ENCODE measurements around the gene KLLN. TPM values are rescaled to one million over a fixed set of nuclear protein-coding genes. Genes with fewer than 3 reads are reported as not detected.
"Not testable (repeated sequence)": the region's sequence is repeated elsewhere in the genome, so short reads cannot be mapped to it uniquely, and the experiment has no call there.

The KLLN gene, protein sequence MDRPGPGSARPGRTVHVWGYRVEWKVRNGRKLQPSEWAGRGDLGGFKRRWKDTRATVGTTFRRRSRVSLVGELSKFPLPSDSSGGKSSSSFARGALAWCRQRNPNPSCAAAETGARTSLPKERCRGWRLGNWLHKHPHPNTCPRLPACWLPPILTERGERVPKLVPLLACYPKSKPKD
- total RNA-seq (under 1 TPM; 0.14 to 0.36 (median 0.30) TPM), polyA plus RNA-seq (under 1 TPM; 0.60 to 0.92 (median 0.76) TPM)

DNA sequence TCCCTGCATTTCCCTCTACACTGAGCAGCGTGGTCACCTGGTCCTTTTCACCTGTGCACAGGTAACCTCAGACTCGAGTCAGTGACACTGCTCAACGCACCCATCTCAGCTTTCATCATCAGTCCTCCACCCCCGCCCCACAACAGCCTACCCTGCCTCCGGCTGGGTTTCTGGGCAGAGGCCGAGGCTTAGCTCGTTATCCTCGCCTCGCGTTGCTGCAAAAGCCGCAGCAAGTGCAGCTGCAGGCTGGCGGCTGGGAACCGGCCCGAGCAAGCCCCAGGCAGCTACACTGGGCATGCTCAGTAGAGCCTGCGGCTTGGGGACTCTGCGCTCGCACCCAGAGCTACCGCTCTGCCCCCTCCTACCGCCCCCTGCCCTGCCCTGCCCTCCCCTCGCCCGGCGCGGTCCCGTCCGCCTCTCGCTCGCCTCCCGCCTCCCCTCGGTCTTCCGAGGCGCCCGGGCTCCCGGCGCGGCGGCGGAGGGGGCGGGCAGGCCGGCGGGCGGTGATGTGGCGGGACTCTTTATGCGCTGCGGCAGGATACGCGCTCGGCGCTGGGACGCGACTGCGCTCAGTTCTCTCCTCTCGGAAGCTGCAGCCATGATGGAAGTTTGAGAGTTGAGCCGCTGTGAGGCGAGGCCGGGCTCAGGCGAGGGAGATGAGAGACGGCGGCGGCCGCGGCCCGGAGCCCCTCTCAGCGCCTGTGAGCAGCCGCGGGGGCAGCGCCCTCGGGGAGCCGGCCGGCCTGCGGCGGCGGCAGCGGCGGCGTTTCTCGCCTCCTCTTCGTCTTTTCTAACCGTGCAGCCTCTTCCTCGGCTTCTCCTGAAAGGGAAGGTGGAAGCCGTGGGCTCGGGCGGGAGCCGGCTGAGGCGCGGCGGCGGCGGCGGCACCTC lies at the start of gene KLLN, which contains the start of gene PTEN:
Gene KLLN, minus strand, starts transcription at position 481 of the 891 bp plus-strand sequence. CDS start 1,046 bp downstream, outside the sequence.
Gene PTEN, plus strand, starts transcription at position 573 of the 891 bp plus-strand sequence. CDS start 845 bp downstream, outside the sequence.
- peak; percentile 93 for DNase-seq
- WGBS, 2 donors, result 0 to 1% methylated on average over 89 of the region's 89 CpGs
- intact Hi-C loops (cut with DNase I), result loop anchor here (2.0 to 5.0 kb wide), 2 partner anchors 44 to 524 kb away; partner anchors contain the start of gene ATAD1
- no peaks in the 10 kb centered on the region for H3K27me3 ChIP-seq
- H3K4me1 ChIP-seq, result peaks cover 2 to 20% (median 14%) of the 10 kb centered on the region in 4 donors
- peak within 1 kb of the TSS; percentile 82 to 98 (median 91) for H3K4me3 ChIP-seq
- no peaks in the 10 kb centered on the region for H3K9me3 ChIP-seq
- TF ChIP-seq POLR2A (IDR thresholded peaks at IDR 0.05), result peak; percentile 49 to 70
- peak; percentile 94 to 98 (median 95) for TF ChIP-seq POLR2AphosphoS5 (IDR thresholded peaks at IDR 0.05)
- TF ChIP-seq EP300 (IDR thresholded peaks at IDR 0.05), result no peak
- TF ChIP-seq, protein P1, sequence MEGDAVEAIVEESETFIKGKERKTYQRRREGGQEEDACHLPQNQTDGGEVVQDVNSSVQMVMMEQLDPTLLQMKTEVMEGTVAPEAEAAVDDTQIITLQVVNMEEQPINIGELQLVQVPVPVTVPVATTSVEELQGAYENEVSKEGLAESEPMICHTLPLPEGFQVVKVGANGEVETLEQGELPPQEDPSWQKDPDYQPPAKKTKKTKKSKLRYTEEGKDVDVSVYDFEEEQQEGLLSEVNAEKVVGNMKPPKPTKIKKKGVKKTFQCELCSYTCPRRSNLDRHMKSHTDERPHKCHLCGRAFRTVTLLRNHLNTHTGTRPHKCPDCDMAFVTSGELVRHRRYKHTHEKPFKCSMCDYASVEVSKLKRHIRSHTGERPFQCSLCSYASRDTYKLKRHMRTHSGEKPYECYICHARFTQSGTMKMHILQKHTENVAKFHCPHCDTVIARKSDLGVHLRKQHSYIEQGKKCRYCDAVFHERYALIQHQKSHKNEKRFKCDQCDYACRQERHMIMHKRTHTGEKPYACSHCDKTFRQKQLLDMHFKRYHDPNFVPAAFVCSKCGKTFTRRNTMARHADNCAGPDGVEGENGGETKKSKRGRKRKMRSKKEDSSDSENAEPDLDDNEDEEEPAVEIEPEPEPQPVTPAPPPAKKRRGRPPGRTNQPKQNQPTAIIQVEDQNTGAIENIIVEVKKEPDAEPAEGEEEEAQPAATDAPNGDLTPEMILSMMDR (IDR thresholded peaks at IDR 0.05), result no peak
- peak within 1 kb of the TSS; percentile 95 to 99 (median 98) for H3K27ac ChIP-seq
- no peaks in the 10 kb centered on the region for H3K36me3 ChIP-seq

GRCh38 chr10:87903396-87903795 lies 40.1 kb upstream of the KLLN start:
- 98 to 99% methylated on average over 8 of the region's 8 CpGs for WGBS, 2 donors
- peaks cover 0 to 28% (median 11%) of the 10 kb centered on the region in 4 donors for H3K36me3 ChIP-seq
- intact Hi-C loops (cut with DNase I), result not testable (repeated sequence)

GRCh38 chr10:87897957-87898356 lies 34.6 kb upstream of the KLLN start:
- H3K27ac ChIP-seq; DNase-seq; intact Hi-C loops (cut with DNase I); H3K4me1 ChIP-seq; H3K27me3 ChIP-seq; H3K4me3 ChIP-seq; H3K9me3 ChIP-seq: not testable (repeated sequence)
- 97% methylated on average over 8 of the region's 8 CpGs for WGBS, 2 donors
- peaks cover 0 to 21% (median 3%) of the 10 kb centered on the region in 4 donors for H3K36me3 ChIP-seq

More at GRCh38 chr10:87903396-87903795, 40.1 kb upstream of the KLLN start:
- H3K9me3 ChIP-seq, H3K27ac ChIP-seq, H3K27me3 ChIP-seq, H3K4me3 ChIP-seq, DNase-seq: not testable (repeated sequence)
- H3K4me1 ChIP-seq, result peaks cover 0 to 14% (median 4%) of the 10 kb centered on the region in 4 donors

DNA sequence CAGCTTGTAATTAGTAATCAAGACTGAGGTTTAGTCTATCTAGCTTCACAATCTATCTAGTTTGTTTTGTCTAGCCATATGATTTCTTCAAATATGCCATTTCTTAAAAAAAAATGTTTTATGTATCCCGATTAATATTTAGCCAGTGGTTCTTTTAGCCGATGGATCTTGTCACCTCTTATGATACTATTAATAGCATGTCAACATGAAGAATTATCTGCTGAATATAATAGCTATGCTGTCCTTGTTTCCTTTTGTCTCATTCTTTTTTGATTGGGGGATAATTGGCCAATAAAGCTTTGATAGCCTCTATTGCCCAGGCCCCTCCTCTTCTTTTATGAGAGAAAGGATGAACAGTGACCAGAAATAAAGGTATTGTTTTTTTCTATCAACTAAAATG lies 32.9 kb upstream of the KLLN start:
- Histone ChIP-seq H3K4me3 (no peak overlapping the region), H3K9me3 (no peaks in the 10 kb centered on the region), H3K36me3 (peaks cover 0 to 6% (median 0%) of the 10 kb centered on the region in 4 donors), H3K27me3 (no peaks in the 10 kb centered on the region), H3K27ac (no peak overlapping the region), H3K4me1 (peaks cover 0 to 8% (median 5%) of the 10 kb centered on the region in 4 donors)
- no peak for DNase-seq
- TF ChIP-seq POLR2A (IDR thresholded peaks at IDR 0.05), result no peak
- TF ChIP-seq POLR2AphosphoS5 (IDR thresholded peaks at IDR 0.05), result no peak
- no peak for TF ChIP-seq EP300 (IDR thresholded peaks at IDR 0.05)
- TF ChIP-seq, protein P1 (IDR thresholded peaks at IDR 0.05), result no peak
- intact Hi-C loops (cut with DNase I), result no loop called here
- 48 to 81% methylated on average over 2 of the region's 2 CpGs for WGBS, 2 donors

- H3K4me3 ChIP-seq, result no peak overlapping the region
- TF ChIP-seq POLR2AphosphoS5 (IDR thresholded peaks at IDR 0.05) (no peak), EP300 (IDR thresholded peaks at IDR 0.05) (no peak), POLR2A (IDR thresholded peaks at IDR 0.05) (no peak)
- TF ChIP-seq, protein P1 (IDR thresholded peaks at IDR 0.05), result no peak
- no peak overlapping the region for H3K27ac ChIP-seq
- no peak for DNase-seq
- intact Hi-C loops (cut with DNase I), result no loop called here
- WGBS, 2 donors, result 46 to 62% methylated on average over 1 of the region's 1 CpG
- no peaks in the 10 kb centered on the region for H3K9me3 ChIP-seq
- H3K27me3 ChIP-seq, result no peaks in the 10 kb centered on the region
- peaks cover 0 to 6% (median 0%) of the 10 kb centered on the region in 4 donors for H3K36me3 ChIP-seq
- H3K4me1 ChIP-seq, result peaks cover 0 to 8% (median 5%) of the 10 kb centered on the region in 4 donors
Observed at GRCh38 chr10:87895430-87895829, 32.1 kb upstream of the KLLN start.
